HG03520 (cell line): ENCODE results near the gene SLC35F5.
"Not testable (repeated sequence)": the region's sequence is repeated elsewhere in the genome, so short reads cannot be mapped to it uniquely, and the experiment has no call there.

Experiments used
- ATAC-seq: cut with Tn5 transposase; IDR thresholded peaks from one replicate; pipeline ENCODE4 v1.9.1; 2021; ENCODE audit warnings: mild to moderate bottlenecking, moderate library complexity; ENCODE audit not compliant: unreplicated experiment

SLC35F5 gene

GRCh38 chr2:113755835-113756354, 547 bp downstream of the SLC35F5 start:
- peak; percentile 30 for ATAC-seq

- ATAC-seq: no peak
Observed at GRCh38 chr2:113755035-113755834, 1.2 kb downstream of the SLC35F5 start.

GRCh38 chr2:113754160-113754559, 2.3 kb downstream of the SLC35F5 start:
- no peak for ATAC-seq

- ATAC-seq: no peak
Observed at GRCh38 chr2:113750385-113750784, 6.1 kb downstream of the SLC35F5 start.

GRCh38 chr2:113741091-113741490, 15.4 kb downstream of the SLC35F5 start:
- no peak for ATAC-seq

GRCh38 chr2:113739849-113740248, 16.6 kb downstream of the SLC35F5 start:
- no peak for ATAC-seq

GRCh38 chr2:113734185-113734584, 22.3 kb downstream of the SLC35F5 start:
- no peak for ATAC-seq

GRCh38 chr2:113724010-113724409, 32.4 kb downstream of the SLC35F5 start:
- ATAC-seq: no peak

GRCh38 chr2:113723411-113723810, 33.0 kb downstream of the SLC35F5 start:
- ATAC-seq: no peak

GRCh38 chr2:113720167-113720566, 36.3 kb downstream of the SLC35F5 start:
- ATAC-seq: no peak

- ATAC-seq: no peak
Observed at GRCh38 chr2:113716291-113716690, 40.2 kb downstream of the SLC35F5 start.

GRCh38 chr2:113712941-113713340, 43.5 kb downstream of the SLC35F5 start:
- ATAC-seq: no peak

GRCh38 chr2:113711851-113712250, 44.6 kb downstream of the SLC35F5 start:
- no peak for ATAC-seq

- no peak for ATAC-seq
Observed at GRCh38 chr2:113709022-113709421, 47.4 kb downstream of the SLC35F5 start.

- ATAC-seq: no peak
Observed at GRCh38 chr2:113707106-113707505, 49.3 kb downstream of the SLC35F5 start.

- no peak for ATAC-seq
Observed at GRCh38 chr2:113705982-113706523, 50.4 kb downstream of the SLC35F5 start.

- not testable (repeated sequence) for ATAC-seq
Observed at GRCh38 chr2:113704300-113704993, 52.0 kb downstream of the SLC35F5 start.

- ATAC-seq: no peak
Observed at GRCh38 chr2:113703386-113704299, 52.8 kb downstream of the SLC35F5 start.

- ATAC-seq: peak; percentile 82
Observed at GRCh38 chr2:113700186-113700841, 56.1 kb downstream of the SLC35F5 start.

- peak; percentile 70 for ATAC-seq
Observed at GRCh38 chr2:113698892-113699447, 57.5 kb downstream of the SLC35F5 start.
